Measurements from ENCODE around the gene CDH16. TPM values are rescaled to one million over a fixed set of nuclear protein-coding genes. Genes with fewer than 3 reads are reported as not detected.

The CDH16 gene
- total RNA-seq, 1 experiment from 2014 or later: not detected

DNA sequence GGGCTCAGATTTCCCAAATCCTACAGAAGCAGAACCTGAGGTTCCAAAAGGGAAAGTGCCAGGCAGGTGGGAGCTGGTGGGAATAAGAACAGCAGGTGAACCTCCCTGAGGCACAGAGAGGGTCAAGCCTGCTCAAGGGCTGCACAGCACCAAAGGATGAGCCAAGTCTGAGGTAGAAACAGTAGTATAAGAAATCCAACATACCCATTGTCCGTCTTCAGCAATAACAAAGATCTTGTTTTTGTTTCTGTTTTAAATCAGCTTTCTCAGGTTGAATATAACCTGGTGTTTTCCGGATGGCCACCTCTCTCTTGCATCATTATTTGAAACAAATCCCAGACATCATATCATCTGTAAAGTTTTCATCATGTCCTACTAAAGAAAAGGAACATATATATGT lies 31.8 kb upstream of the CDH16 start:
- TF ChIP-seq, protein P1, sequence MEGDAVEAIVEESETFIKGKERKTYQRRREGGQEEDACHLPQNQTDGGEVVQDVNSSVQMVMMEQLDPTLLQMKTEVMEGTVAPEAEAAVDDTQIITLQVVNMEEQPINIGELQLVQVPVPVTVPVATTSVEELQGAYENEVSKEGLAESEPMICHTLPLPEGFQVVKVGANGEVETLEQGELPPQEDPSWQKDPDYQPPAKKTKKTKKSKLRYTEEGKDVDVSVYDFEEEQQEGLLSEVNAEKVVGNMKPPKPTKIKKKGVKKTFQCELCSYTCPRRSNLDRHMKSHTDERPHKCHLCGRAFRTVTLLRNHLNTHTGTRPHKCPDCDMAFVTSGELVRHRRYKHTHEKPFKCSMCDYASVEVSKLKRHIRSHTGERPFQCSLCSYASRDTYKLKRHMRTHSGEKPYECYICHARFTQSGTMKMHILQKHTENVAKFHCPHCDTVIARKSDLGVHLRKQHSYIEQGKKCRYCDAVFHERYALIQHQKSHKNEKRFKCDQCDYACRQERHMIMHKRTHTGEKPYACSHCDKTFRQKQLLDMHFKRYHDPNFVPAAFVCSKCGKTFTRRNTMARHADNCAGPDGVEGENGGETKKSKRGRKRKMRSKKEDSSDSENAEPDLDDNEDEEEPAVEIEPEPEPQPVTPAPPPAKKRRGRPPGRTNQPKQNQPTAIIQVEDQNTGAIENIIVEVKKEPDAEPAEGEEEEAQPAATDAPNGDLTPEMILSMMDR (IDR thresholded peaks at IDR 0.05; ENCODE audit: unreplicated experiment): no peak
- BruUV-seq (replicated peaks): no TSS peak
- CTCF ChIA-PET: no interaction called here
- Mint-ChIP-seq H3K27ac (ENCODE audit: unreplicated experiment) (no peak overlapping the region), H3K4me3 (ENCODE audit: low read depth, unreplicated experiment) (no peak overlapping the region), H3K36me3 (ENCODE audit: insufficient read depth, unreplicated experiment) (peaks cover 24% of the 10 kb centered on the region), H3K4me1 (ENCODE audit: low read depth, unreplicated experiment) (peaks cover 29% of the 10 kb centered on the region), H3K27me3 (ENCODE audit: unreplicated experiment) (peaks cover 29% of the 10 kb centered on the region), H3K9me3 (ENCODE audit: low read depth, unreplicated experiment) (no peaks in the 10 kb centered on the region)
- intact Hi-C loops (cut with micrococcal nuclease; ENCODE audit: unreplicated experiment): no loop called here
- DNase-seq: no peak

GRCh38 chr16:66949472-66949871 lies 30.8 kb upstream of the CDH16 start:
- DNase-seq: no peak
- TF ChIP-seq, protein P1 (IDR thresholded peaks at IDR 0.05; ENCODE audit: unreplicated experiment): no peak
- Mint-ChIP-seq H3K36me3 (ENCODE audit: insufficient read depth, unreplicated experiment) (peaks cover 26% of the 10 kb centered on the region), H3K27me3 (ENCODE audit: unreplicated experiment) (peaks cover 29% of the 10 kb centered on the region), H3K9me3 (ENCODE audit: low read depth, unreplicated experiment) (no peaks in the 10 kb centered on the region), H3K27ac (ENCODE audit: unreplicated experiment) (no peak overlapping the region), H3K4me1 (ENCODE audit: low read depth, unreplicated experiment) (peaks cover 29% of the 10 kb centered on the region), H3K4me3 (ENCODE audit: low read depth, unreplicated experiment) (no peak overlapping the region)
- CTCF ChIA-PET: no interaction called here
- intact Hi-C loops (cut with micrococcal nuclease; ENCODE audit: unreplicated experiment): loop anchor here (5.0 kb wide), 2 partner anchors 52 to 238 kb away; no protein-coding TSS in a partner anchor
- no TSS peak for BruUV-seq (replicated peaks)

DNA sequence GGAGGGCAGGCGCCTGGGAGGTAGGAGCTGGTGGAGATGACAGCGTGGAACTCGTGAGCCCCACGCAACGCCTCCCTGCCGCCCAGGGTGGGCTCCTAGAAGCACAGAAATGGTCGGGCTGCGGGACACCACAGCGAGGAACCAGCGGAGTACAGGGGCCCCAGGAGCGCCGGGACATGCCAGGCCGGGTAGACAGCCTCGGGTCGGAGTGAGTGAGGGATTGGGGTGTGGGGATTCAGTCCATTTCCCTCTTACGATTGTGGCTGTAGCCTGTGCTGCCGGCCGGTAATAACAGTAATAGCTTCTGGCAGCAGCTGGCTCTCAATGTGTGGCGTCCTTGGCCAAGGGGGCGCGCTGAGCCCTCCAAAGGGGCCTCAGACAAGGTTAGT lies 30.1 kb upstream of the CDH16 start:
- TF ChIP-seq, protein P1 (IDR thresholded peaks at IDR 0.05; ENCODE audit: unreplicated experiment): no peak
- BruUV-seq (replicated peaks): no TSS peak
- H3K36me3 Mint-ChIP-seq (ENCODE audit: insufficient read depth, unreplicated experiment): peaks cover 33% of the 10 kb centered on the region

DNA sequence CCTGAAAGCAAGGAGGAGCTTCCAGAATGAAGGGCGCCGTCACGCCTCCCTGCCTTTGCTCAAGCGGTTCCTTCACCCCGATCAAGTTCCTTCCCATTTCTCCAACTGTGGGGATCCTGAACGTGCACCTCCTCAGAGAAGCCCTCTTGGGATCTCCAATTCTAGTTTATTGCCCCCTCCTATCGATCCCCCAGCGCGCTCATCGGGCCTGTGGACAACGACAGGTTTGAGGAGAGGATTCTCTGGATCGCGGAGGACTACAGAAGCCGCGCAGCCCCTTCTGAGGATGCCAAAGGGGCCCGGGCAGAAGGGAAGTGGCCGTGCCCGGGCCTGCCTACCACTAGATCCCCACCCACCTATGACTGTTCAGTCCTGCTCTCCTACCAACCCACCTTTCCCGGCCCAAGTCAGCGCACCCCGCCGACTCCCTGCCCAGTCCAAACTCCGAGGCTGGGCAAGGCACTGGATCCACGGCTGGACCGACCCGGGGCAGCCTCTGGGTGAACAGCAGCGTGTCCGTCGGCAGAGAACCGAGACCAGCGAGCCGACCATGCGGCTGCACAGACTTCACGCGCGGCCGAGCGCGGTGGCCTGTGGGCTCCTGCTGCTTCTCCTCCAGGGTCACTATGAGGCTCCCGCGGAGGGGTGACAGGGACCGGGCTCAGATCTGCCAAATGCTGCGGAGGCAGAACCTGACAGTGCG lies 29.6 kb upstream of the CDH16 start:
- Mint-ChIP-seq H3K4me1 (ENCODE audit: low read depth, unreplicated experiment) (peaks cover 20% of the 10 kb centered on the region), H3K27ac (ENCODE audit: unreplicated experiment) (peak overlapping the region; percentile 32), H3K27me3 (ENCODE audit: unreplicated experiment) (peaks cover 29% of the 10 kb centered on the region), H3K36me3 (ENCODE audit: insufficient read depth, unreplicated experiment) (peaks cover 36% of the 10 kb centered on the region), H3K9me3 (ENCODE audit: low read depth, unreplicated experiment) (no peaks in the 10 kb centered on the region), H3K4me3 (ENCODE audit: low read depth, unreplicated experiment) (peak overlapping the region; percentile 77)
- peak; percentile 22 for DNase-seq
- CTCF ChIA-PET: no interaction called here
- intact Hi-C loops (cut with micrococcal nuclease; ENCODE audit: unreplicated experiment): loop anchor here (5.0 kb wide), 2 partner anchors 51 to 239 kb away; no protein-coding TSS in a partner anchor
- no TSS peak for BruUV-seq (replicated peaks)
- TF ChIP-seq, protein P1 (IDR thresholded peaks at IDR 0.05; ENCODE audit: unreplicated experiment): no peak

More for the DNA sequence above, 30.1 kb upstream of the CDH16 start:
- CTCF ChIA-PET: no interaction called here
- Mint-ChIP-seq H3K4me3 (ENCODE audit: low read depth, unreplicated experiment) (peak overlapping the region; percentile 77), H3K9me3 (ENCODE audit: low read depth, unreplicated experiment) (no peaks in the 10 kb centered on the region), H3K27me3 (ENCODE audit: unreplicated experiment) (peaks cover 29% of the 10 kb centered on the region), H3K27ac (ENCODE audit: unreplicated experiment) (no peak overlapping the region), H3K4me1 (ENCODE audit: low read depth, unreplicated experiment) (peaks cover 24% of the 10 kb centered on the region)
- DNase-seq: no peak
- intact Hi-C loops (cut with micrococcal nuclease; ENCODE audit: unreplicated experiment): loop anchor here (5.0 kb wide), 2 partner anchors 52 to 238 kb away; no protein-coding TSS in a partner anchor

All from Calu3 (cell line).